Colonic mucosa (tissue), 4 donors: ENCODE data around the gene NOB1. TPM values are rescaled to one million over a fixed set of nuclear protein-coding genes. Genes with fewer than 3 reads are reported as not detected.
"Not testable (repeated sequence)": the region's sequence is repeated elsewhere in the genome, so short reads cannot be mapped to it uniquely, and the experiment has no call there.

Experiments used
- DNase-seq: peaks from one replicate; pipeline ENCODE4 v3.0.0-alpha.2; 2020
- H3K27ac ChIP-seq: fragments of 200-600 bp; one replicate; pipeline ENCODE4 v1.8.0; 2021
- H3K27me3 ChIP-seq: fragments of 200-600 bp; one replicate; pipeline ENCODE4 v1.8.0; 2021
- H3K36me3 ChIP-seq: fragments of 200-600 bp; one replicate; pipeline ENCODE4 v1.8.0; 2021
- H3K4me1 ChIP-seq: fragments of 200-600 bp; one replicate; pipeline ENCODE4 v1.8.0; 2021; ENCODE audit warnings: mild to moderate bottlenecking
- H3K4me3 ChIP-seq: fragments of 200-600 bp; one replicate; pipeline ENCODE4 v1.8.0; 2021
- H3K9ac ChIP-seq, 2 donors: one replicate each; pipeline ENCODE4 v1.7.0; 2013; ENCODE audit warnings: control low read depth in 2 of 2, low read depth in 2 of 2, low read length in 2 of 2
- H3K9me3 ChIP-seq: fragments of 200-600 bp; one replicate; pipeline ENCODE4 v1.8.0; 2021
- intact Hi-C: fragments of 100-400 bp; cut with DNase I; formaldehyde crosslinking; loops from one replicate; pipeline ENCODE4 v1.14.1; 2022
- total RNA-seq, 2 donors: library from RNA; stranded (reverse); fragmentation: NEBNext Ultra II Directional in 1 of 2; extraction: Animal tissue kit (Norgen Biotek cat#: 25700) in 1 of 2; gene quantifications; one replicate each; pipeline ENCODE4 v1.2.1, GENCODE V29; 2021
- TF ChIP-seq, protein P1 (sequence below): fragments of 200-600 bp; IDR thresholded peaks from one replicate; pipeline ENCODE4 v1.8.0; 2022; ENCODE audit warnings: antibody characterized with exemption, mild to moderate bottlenecking
- donor health status: healthy.
- donor health status: DM: no; HTN: no; CAD: no.
- donor health status: DM: no; HTN: no; CAD: no.

The NOB1 gene
- total RNA-seq, 2 donors from 2014 or later: 36.3 to 45.8 TPM

GRCh38 chr16:69768666-69769065 lies 13.9 kb upstream of the NOB1 start:
- intact Hi-C loops: no loop called here
- Histone ChIP-seq H3K27me3 (no peaks in the 10 kb centered on the region), H3K4me1 (peaks cover under 1% of the 10 kb centered on the region), H3K27ac (no peak overlapping the region), H3K9me3 (no peaks in the 10 kb centered on the region), H3K9ac (no peak overlapping the region), H3K4me3 (no peak overlapping the region), H3K36me3 (no peaks in the 10 kb centered on the region)
- TF ChIP-seq, protein P1, sequence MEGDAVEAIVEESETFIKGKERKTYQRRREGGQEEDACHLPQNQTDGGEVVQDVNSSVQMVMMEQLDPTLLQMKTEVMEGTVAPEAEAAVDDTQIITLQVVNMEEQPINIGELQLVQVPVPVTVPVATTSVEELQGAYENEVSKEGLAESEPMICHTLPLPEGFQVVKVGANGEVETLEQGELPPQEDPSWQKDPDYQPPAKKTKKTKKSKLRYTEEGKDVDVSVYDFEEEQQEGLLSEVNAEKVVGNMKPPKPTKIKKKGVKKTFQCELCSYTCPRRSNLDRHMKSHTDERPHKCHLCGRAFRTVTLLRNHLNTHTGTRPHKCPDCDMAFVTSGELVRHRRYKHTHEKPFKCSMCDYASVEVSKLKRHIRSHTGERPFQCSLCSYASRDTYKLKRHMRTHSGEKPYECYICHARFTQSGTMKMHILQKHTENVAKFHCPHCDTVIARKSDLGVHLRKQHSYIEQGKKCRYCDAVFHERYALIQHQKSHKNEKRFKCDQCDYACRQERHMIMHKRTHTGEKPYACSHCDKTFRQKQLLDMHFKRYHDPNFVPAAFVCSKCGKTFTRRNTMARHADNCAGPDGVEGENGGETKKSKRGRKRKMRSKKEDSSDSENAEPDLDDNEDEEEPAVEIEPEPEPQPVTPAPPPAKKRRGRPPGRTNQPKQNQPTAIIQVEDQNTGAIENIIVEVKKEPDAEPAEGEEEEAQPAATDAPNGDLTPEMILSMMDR: no peak
- DNase-seq: no peak

GRCh38 chr16:69767459-69768229 lies 12.9 kb upstream of the NOB1 start:
- Histone ChIP-seq H3K9me3 (no peaks in the 10 kb centered on the region), H3K27me3 (no peaks in the 10 kb centered on the region), H3K27ac (no peak overlapping the region), H3K4me3 (no peak overlapping the region), H3K36me3 (no peaks in the 10 kb centered on the region), H3K4me1 (peaks cover 4% of the 10 kb centered on the region), H3K9ac (no peak overlapping the region)
- DNase-seq: no peak
- TF ChIP-seq, protein P1: no peak
- intact Hi-C loops: no loop called here

DNA sequence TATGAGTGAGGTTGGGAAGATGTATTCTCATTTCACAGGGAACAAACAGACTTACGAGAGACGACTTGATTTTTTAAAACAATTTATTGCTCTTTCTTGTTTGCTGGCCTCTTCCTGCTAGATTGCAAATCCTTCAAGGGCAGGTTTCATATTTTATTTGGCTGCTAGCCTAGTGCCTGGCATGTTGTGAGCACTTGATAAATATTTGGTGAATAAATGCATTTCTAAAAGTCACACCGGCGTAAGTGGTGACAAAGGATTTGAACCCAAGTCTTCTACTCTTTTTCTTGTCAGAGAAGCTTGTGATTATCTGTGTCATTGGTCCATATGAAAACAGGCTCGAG lies 8.8 kb upstream of the NOB1 start:
- Histone ChIP-seq H3K4me1 (peaks cover 4% of the 10 kb centered on the region), H3K4me3 (peak overlapping the region; percentile 91), H3K36me3 (no peaks in the 10 kb centered on the region), H3K9ac (peak overlapping the region; percentile 29 to 99), H3K27ac (peak overlapping the region; percentile 90), H3K27me3 (no peaks in the 10 kb centered on the region), H3K9me3 (no peaks in the 10 kb centered on the region)
- no peak for DNase-seq
- TF ChIP-seq, protein P1: no peak
- intact Hi-C loops: no loop called here

- Histone ChIP-seq H3K27me3 (no peaks in the 10 kb centered on the region), H3K36me3 (no peaks in the 10 kb centered on the region), H3K9ac (peak overlapping the region; percentile 96 to 99), H3K4me1 (peaks cover 4% of the 10 kb centered on the region), H3K4me3 (peak overlapping the region; percentile 91), H3K27ac (peak overlapping the region; percentile 90), H3K9me3 (no peaks in the 10 kb centered on the region)
- TF ChIP-seq, protein P1: no peak
- DNase-seq: peak; percentile 40
- intact Hi-C loops: no loop called here
Observed at GRCh38 chr16:69762814-69763598, 8.3 kb upstream of the NOB1 start.

- Histone ChIP-seq H3K4me3 (peak within 1 kb of the TSS; percentile 91), H3K36me3 (no peaks in the 10 kb centered on the region), H3K27ac (peak within 1 kb of the TSS; percentile 90), H3K9me3 (no peaks in the 10 kb centered on the region), H3K9ac (peak within 1 kb of the TSS; percentile 96 to 99), H3K27me3 (no peaks in the 10 kb centered on the region), H3K4me1 (peaks cover 4% of the 10 kb centered on the region)
- peak; percentile 75 for DNase-seq
- intact Hi-C loops: no loop called here
- TF ChIP-seq, protein P1: no peak
Observed at GRCh38 chr16:69761983-69762813, 7.5 kb upstream of the NOB1 start, which contains the start of gene WWP2. TSS of gene WWP2 (plus strand) at chr16:69762332. CDS start at chr16:69787011, 24,679 bp downstream.

- H3K4me3 ChIP-seq, intact Hi-C loops, H3K4me1 ChIP-seq, H3K9ac ChIP-seq, H3K27me3 ChIP-seq, DNase-seq, H3K36me3 ChIP-seq, H3K27ac ChIP-seq, H3K9me3 ChIP-seq: not testable (repeated sequence)
Observed at GRCh38 chr16:69757375-69757774, 2.6 kb upstream of the NOB1 start.
